Ramos (cell line): ENCODE measurements around the gene GRM3.

Experiments
- in situ Hi-C: fragments of 300-500 bp; cut with MboI; formaldehyde crosslinking; loops from one replicate; pipeline ENCODE4 v1.14.3; 2022; ENCODE audit warnings: low sequenced_read_pairs; ENCODE audit not compliant: unreplicated experiment

The GRM3 gene

DNA sequence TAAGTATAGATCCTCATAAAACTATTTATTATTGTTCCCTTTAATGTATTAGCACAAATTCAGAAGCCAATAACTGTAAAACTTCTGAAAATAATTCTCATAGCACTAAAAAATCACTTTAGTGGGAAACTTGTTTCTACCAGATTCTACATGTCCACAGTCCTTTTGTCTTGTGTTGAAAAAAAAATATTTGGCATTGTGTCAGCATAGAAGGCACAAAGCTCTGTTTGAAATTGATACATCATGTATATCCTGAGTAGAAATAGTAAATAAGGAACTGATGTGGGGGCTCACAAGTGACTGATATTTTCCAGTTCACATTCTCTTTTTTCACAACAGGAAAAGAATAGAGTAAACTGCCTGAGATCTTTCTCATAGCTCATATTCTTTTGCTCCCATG is 134.6 kb downstream of the GRM3 start:
- in situ Hi-C loops: no loop called here

DNA sequence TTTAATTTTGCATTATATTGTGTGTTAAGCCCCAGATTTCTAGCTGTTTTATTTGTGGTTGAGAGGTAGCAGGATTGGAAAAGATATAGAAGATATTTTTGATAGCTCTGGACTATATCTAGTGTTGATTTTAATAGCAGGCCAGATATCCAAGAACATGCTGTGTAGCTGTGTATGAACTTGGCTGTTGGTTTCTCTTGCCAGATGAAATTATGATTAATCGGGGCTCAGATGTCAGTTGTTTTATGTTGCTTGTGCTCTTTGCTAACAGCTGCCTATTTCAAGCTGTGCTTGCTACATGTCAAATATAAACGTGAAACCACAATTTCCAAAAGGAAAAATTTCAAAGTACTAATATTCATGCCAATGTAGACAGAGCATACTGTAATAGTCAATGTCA is 141.1 kb downstream of the GRM3 start:
- in situ Hi-C loops: no loop called here

- in situ Hi-C loops: no loop called here
Measured at GRCh38 chr7:86785641-86786040, 141.9 kb downstream of the GRM3 start.

DNA sequence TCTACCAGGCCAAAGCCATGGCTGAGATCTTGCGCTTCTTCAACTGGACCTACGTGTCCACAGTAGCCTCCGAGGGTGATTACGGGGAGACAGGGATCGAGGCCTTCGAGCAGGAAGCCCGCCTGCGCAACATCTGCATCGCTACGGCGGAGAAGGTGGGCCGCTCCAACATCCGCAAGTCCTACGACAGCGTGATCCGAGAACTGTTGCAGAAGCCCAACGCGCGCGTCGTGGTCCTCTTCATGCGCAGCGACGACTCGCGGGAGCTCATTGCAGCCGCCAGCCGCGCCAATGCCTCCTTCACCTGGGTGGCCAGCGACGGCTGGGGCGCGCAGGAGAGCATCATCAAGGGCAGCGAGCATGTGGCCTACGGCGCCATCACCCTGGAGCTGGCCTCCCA is 142.7 kb downstream of the GRM3 start:
- in situ Hi-C loops: no loop called here

- in situ Hi-C loops: no loop called here
Measured at GRCh38 chr7:86788948-86789347, 145.2 kb downstream of the GRM3 start.

GRCh38 chr7:86790383-86790782 is 146.7 kb downstream of the GRM3 start:
- in situ Hi-C loops: no loop called here

GRCh38 chr7:86792260-86792659 is 148.6 kb downstream of the GRM3 start:
- in situ Hi-C loops: no loop called here

DNA sequence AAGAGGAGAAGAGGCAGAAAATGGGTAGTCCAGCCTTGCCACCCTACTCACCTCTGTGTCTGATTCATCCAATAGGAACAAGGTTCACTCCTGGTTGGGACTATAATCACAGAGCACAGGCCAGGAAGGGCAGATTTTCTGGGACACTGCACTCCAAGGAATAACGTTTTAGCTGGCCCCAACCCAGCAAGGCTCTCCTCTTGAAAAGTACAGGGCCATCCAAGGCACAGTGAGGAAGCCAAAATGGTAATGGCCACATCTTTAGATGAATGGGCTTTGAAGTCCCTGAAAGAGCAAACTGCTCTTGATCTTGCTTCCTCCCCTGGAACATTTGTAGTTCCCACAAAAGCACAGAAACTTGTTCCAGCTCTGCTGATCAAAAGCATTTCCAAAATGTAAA is 149.4 kb downstream of the GRM3 start:
- in situ Hi-C loops: no loop called here

GRCh38 chr7:86814661-86815379 is 171.1 kb downstream of the GRM3 start:
- in situ Hi-C loops: no loop called here

GRCh38 chr7:86815556-86815955 is 171.8 kb downstream of the GRM3 start:
- in situ Hi-C loops: no loop called here

DNA sequence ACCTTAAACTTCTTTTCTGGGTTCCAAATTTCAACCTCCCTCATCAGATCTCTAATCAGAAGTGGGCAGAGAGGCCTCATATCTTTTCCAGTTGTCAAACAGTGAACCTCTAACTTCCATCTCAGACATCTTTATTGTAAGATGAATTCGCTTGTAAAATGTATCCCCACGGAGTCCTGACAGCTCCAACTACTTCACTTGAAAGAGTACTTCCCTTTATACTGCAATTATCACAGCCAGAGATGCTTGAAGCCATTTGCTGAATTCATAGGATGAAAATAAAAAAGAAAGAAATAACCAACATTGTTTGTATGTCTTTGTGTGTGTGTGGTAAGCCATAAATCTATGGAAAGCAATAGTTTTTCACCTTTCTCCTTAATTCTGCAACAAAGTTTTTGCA is 175.2 kb downstream of the GRM3 start:
- in situ Hi-C loops: no loop called here

- in situ Hi-C loops: no loop called here
Measured at GRCh38 chr7:86823769-86824168, 180.1 kb downstream of the GRM3 start.

DNA sequence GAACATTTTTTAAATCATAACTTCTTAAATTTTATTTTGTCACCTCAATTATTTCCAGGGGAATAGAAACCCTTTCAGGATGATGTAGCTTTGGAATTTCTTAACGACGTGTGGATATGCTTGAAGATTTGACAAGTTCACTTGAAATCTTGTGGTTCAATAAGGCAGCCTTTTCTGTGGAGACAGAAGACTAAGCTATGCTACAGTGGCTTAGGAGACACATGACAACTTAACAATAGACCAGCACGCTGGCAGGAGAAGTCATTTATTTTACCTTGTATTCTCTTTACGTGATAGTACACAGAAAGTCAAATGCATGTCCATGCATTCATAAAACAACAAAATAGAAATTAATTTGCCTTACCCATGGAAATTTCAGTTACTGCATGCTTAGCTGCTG is 181.6 kb downstream of the GRM3 start:
- in situ Hi-C loops: no loop called here

- in situ Hi-C loops: no loop called here
Measured at GRCh38 chr7:86826948-86827347, 183.2 kb downstream of the GRM3 start.

- in situ Hi-C loops: no loop called here
Measured at GRCh38 chr7:86833360-86833759, 189.7 kb downstream of the GRM3 start.

DNA sequence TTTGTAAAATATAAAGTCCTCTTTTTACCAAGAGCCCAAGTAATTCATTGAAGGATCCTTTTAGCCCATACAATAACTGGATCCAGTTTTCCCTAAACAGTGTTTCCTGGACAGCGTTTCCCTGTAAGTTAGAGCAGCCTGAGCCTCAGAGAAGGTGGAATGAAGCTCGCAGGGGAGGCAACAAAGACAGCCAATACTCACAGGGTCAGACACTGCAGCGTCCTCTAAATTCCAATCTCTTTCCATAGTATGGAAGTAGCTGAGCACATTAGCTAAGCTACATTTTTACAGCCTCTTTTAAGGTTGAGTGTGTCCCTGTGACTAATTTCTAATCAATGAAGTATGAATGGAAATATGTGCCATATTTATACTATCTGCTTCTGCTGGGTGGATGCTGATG is 193.5 kb downstream of the GRM3 start:
- in situ Hi-C loops: no loop called here

DNA sequence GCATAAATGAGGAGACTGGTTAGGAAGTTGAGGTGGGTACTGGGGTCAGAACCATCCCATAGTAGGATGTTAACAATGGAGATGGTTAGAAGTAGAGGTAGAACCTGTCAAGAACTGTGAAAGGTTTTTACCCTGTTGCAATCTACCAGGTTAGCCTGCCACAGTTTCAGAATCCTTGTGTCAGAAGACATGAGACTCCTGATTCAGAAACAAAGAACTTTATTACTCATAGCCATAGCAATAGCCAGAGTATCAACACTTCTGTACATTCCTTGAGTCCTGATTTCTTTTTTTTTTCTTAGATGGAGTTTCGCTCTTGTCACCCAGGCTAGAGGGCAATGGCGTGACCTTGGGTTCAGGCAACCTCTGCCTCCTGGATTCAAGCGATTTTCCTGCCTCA is 200.9 kb downstream of the GRM3 start:
- in situ Hi-C loops: no loop called here

DNA sequence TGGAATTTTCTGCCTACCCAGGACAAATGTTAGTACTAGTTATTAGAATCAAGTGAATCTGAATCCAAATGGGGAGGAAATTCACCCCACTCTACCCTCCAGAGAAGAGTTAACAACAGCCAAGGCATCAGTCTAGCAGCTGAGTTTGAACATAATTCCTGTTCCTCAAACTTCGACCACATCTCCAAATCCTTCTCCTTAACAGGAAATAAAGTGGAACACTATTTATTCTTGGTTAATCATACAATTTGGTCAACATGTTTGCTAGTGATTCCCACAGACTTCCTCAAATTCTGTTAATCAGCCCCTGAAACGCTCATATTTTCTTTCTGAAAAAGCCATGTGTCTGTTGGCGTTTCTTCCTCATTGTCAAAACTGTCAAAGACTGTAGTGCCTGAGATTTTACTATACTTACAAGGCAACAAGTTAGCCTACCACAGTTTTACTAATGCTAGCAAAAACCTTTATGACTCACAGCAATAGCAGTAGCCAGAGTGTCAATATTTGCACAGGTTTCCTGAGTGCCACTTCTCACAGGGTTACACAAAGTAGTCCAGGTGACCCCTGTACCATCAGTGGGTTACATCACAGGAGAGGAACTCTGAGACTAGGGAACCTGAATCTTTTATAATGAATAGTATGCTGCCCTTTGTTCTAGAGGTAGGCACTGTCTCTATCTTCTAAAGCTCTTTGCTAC is 202.9 kb downstream of the GRM3 start:
- in situ Hi-C loops: no loop called here

DNA sequence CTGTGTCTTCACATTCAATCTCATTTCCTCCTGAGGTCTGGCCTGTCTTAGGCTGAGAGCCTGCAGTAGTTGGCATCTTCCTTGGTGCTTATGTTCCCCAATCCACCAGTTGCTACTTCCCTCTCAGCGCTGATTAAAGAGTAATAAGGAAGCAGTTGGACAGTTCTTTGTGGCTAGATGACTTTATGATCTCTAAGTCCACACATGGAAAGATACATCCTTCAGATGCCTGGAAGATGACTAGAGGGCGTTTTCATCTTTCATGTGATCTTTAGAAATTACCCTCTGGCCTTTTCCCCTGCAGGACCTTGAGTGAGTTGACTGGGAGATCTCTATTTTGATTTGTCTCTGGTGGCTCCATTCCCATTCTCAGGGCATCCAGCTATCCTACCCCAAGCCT is 204.5 kb downstream of the GRM3 start:
- in situ Hi-C loops: no loop called here

DNA sequence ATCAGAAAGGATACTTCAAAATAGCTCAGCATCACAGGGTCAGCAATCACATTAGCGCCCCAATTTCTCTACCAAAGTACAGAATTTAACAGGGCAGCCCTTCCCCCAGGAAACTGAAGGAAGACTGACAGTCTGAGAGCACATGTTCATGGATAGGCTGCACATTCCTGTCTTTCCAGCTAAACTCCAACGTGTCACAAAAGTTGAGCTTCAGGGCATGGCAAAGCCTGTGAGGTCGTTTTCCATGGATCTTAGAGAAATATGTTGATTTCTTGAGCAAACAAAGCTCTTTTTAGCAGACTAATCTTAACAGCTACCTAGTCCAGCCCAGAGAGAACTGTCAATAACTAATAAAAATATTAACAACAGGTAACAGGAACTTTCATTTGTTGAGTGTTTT is 207.9 kb downstream of the GRM3 start:
- in situ Hi-C loops: no loop called here

GRCh38 chr7:86863452-86863851 is 219.7 kb downstream of the GRM3 start:
- in situ Hi-C loops: no loop called here

DNA sequence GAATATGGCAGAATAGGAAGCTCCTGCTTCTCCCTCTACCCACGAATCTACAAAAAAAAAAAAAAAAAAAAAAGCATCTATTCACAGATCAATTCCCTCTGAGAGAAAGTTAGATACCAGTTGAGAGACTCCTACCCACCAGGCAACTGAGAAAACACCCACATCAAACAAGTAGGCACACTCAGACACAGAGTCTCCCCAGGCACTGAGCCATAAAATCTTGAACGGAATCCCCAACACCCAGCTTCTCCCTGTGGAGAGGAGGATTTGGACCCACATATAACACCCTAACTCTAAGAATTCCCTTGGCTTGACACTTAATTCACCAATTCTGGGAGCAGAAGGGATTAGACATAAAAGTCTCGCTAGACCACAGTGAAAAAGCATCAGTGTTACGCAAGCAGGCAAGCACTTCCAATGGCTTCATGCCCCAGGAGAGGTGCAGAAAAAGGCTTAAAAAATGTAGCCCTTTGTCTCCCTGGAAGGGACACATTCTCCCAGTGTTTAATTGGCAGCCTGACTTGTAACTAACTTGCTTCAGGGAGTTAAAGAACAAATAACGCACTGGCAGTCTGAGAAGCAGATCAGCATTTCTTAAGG is 223.6 kb downstream of the GRM3 start:
- in situ Hi-C loops: no loop called here
